ENCODE results near the gene ANKRD44.
A peak's percentile ranks its signal among the peaks of the same experiment; 100 is the strongest.

The ANKRD44 gene

GRCh38 chr2:197181491-197181890, 129.1 kb downstream of the ANKRD44 start:
- in situ Hi-C loops (cut with HindIII; ENCODE audit: low pct_ligation_motif_present, low sequenced_read_pairs), result no loop called here
- peak; percentile 60 for DNase-seq
- peak overlapping the region; percentile 4 for H3K27ac ChIP-seq

GRCh38 chr2:197179744-197180498, 130.7 kb downstream of the ANKRD44 start:
- DNase-seq, result peak; percentile 68

More at GRCh38 chr2:197181491-197181890, 129.1 kb downstream of the ANKRD44 start:
- H3K27me3 ChIP-seq (replicated peaks), result no peaks in the 10 kb centered on the region
- TF ChIP-seq CTCF (IDR thresholded peaks at IDR 0.05; ENCODE audit: low read depth, low read length, missing control alignments), result no peak
- H3K4me3 ChIP-seq (ENCODE audit: low read depth, low read length), result no peak overlapping the region
- no peaks in the 10 kb centered on the region for H3K36me3 ChIP-seq (replicated peaks)

GRCh38 chr2:197176522-197176921, 134.1 kb downstream of the ANKRD44 start:
- Histone ChIP-seq H3K27ac (no peak overlapping the region), H3K27me3 (replicated peaks) (no peaks in the 10 kb centered on the region), H3K36me3 (replicated peaks) (no peaks in the 10 kb centered on the region), H3K4me3 (ENCODE audit: low read depth, low read length) (no peak overlapping the region)
- no peak for DNase-seq
- TF ChIP-seq CTCF (IDR thresholded peaks at IDR 0.05; ENCODE audit: low read depth, low read length, missing control alignments), result no peak
- in situ Hi-C loops (cut with HindIII; ENCODE audit: low pct_ligation_motif_present, low sequenced_read_pairs), result no loop called here

More at GRCh38 chr2:197179744-197180498, 130.7 kb downstream of the ANKRD44 start:
- TF ChIP-seq CTCF (IDR thresholded peaks at IDR 0.05; ENCODE audit: low read depth, low read length, missing control alignments), result no peak
- in situ Hi-C loops (cut with HindIII; ENCODE audit: low pct_ligation_motif_present, low sequenced_read_pairs), result no loop called here
- Histone ChIP-seq H3K36me3 (replicated peaks) (no peaks in the 10 kb centered on the region), H3K4me3 (ENCODE audit: low read depth, low read length) (no peak overlapping the region), H3K27ac (peak overlapping the region; percentile 48), H3K27me3 (replicated peaks) (no peaks in the 10 kb centered on the region)

GRCh38 chr2:197174539-197175094, 136.0 kb downstream of the ANKRD44 start:
- Histone ChIP-seq H3K36me3 (replicated peaks) (no peaks in the 10 kb centered on the region), H3K27ac (no peak overlapping the region), H3K27me3 (replicated peaks) (no peaks in the 10 kb centered on the region), H3K4me3 (ENCODE audit: low read depth, low read length) (no peak overlapping the region)
- no peak for TF ChIP-seq CTCF (IDR thresholded peaks at IDR 0.05; ENCODE audit: low read depth, low read length, missing control alignments)
- in situ Hi-C loops (cut with HindIII; ENCODE audit: low pct_ligation_motif_present, low sequenced_read_pairs), result no loop called here
- DNase-seq, result peak; percentile 43

- in situ Hi-C loops (cut with HindIII; ENCODE audit: low pct_ligation_motif_present, low sequenced_read_pairs), result no loop called here
- Histone ChIP-seq H3K36me3 (replicated peaks) (no peaks in the 10 kb centered on the region), H3K27ac (no peak overlapping the region), H3K4me3 (ENCODE audit: low read depth, low read length) (no peak overlapping the region), H3K27me3 (replicated peaks) (no peaks in the 10 kb centered on the region)
- DNase-seq, result no peak
- no peak for TF ChIP-seq CTCF (IDR thresholded peaks at IDR 0.05; ENCODE audit: low read depth, low read length, missing control alignments)
These were observed 139.0 kb downstream of the ANKRD44 start for GRCh38 chr2:197171582-197171981.

Data from brain microvascular endothelial cell (primary cell).